ENCODE measurements around the gene LSAMP.

DNA sequence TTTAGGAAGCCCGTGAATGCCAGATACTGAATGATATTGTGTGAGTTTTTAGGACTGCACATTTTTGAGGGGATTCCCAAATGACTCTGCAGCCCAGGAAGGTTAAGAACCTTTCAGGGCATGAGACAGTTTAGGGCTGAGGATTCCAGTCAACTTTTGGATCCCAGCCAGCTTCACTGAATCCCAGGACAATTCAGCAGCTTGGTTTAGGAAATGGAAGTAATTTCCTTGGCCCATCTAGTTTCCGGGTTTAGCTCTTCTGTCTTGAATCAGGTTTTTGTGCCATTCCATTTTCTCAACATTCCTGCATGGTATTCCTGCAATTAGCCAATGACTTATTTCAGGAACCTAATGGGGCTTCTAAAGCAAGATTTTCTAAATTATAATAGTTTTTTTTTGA is 253.9 kb downstream of the LSAMP start:
- TF ChIP-seq MXI1 (IDR thresholded peaks at IDR 0.05; ENCODE audit: borderline replicate concordance, low read depth, low read length) (no peak), MAZ (IDR thresholded peaks at IDR 0.05; ENCODE audit: borderline replicate concordance, low read depth, low read length) (no peak), RFX5 (IDR thresholded peaks at IDR 0.05; ENCODE audit: low read depth, low read length) (no peak), FOS (IDR thresholded peaks at IDR 0.05; ENCODE audit: low read depth, low read length) (no peak)
- TF ChIP-seq, protein P1, sequence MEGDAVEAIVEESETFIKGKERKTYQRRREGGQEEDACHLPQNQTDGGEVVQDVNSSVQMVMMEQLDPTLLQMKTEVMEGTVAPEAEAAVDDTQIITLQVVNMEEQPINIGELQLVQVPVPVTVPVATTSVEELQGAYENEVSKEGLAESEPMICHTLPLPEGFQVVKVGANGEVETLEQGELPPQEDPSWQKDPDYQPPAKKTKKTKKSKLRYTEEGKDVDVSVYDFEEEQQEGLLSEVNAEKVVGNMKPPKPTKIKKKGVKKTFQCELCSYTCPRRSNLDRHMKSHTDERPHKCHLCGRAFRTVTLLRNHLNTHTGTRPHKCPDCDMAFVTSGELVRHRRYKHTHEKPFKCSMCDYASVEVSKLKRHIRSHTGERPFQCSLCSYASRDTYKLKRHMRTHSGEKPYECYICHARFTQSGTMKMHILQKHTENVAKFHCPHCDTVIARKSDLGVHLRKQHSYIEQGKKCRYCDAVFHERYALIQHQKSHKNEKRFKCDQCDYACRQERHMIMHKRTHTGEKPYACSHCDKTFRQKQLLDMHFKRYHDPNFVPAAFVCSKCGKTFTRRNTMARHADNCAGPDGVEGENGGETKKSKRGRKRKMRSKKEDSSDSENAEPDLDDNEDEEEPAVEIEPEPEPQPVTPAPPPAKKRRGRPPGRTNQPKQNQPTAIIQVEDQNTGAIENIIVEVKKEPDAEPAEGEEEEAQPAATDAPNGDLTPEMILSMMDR (conservative IDR thresholded peaks at IDR 0.05; ENCODE audit: low read depth, low read length): no peak
- TF ChIP-seq, protein P2, sequence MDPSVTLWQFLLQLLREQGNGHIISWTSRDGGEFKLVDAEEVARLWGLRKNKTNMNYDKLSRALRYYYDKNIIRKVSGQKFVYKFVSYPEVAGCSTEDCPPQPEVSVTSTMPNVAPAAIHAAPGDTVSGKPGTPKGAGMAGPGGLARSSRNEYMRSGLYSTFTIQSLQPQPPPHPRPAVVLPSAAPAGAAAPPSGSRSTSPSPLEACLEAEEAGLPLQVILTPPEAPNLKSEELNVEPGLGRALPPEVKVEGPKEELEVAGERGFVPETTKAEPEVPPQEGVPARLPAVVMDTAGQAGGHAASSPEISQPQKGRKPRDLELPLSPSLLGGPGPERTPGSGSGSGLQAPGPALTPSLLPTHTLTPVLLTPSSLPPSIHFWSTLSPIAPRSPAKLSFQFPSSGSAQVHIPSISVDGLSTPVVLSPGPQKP (IDR thresholded peaks at IDR 0.05; ENCODE audit: borderline replicate concordance, low read depth, low read length): no peak
